Peyer's patch (tissue), 4 donors: Measurements from ENCODE around the gene TMEM126B. TPM values are rescaled to one million over a fixed set of nuclear protein-coding genes. Genes with fewer than 3 reads are reported as not detected.
"Not testable (repeated sequence)": the region's sequence is repeated elsewhere in the genome, so short reads cannot be mapped to it uniquely, and the experiment has no call there.

Experiments used
- DNase-seq, 3 donors: peaks; one replicate each; pipeline ENCODE4 v3.0.0-alpha.2; 2017 to 2019
- H3K27ac ChIP-seq, 4 donors: fragments of 200-600 bp; sonication (generic); one replicate each; pipeline ENCODE4 v1.5.1; 2016 to 2019
- H3K27me3 ChIP-seq, 2 donors: fragments of 200-600 bp; sonication (generic); one replicate each; pipeline ENCODE4 v1.5.1; 2019
- H3K36me3 ChIP-seq, 3 donors: fragments of 200-600 bp; sonication (generic); one replicate each; pipeline ENCODE4 v1.5.1; 2016 to 2019
- H3K4me1 ChIP-seq, 4 donors: fragments of 200-600 bp; sonication (generic); one replicate each; pipeline ENCODE4 v1.5.1; 2016 to 2019
- H3K4me3 ChIP-seq, 4 donors: fragments of 200-600 bp; sonication (generic); 1 replicate in 3 of 4; 2 replicates in 1 of 4; pipeline ENCODE4 v1.5.1; 2016 to 2019; ENCODE audit warnings: mild to moderate bottlenecking in 1 of 4
- H3K9me3 ChIP-seq, 4 donors: fragments of 200-600 bp; sonication (generic); one replicate each; pipeline ENCODE4 v1.5.1; 2016 to 2019; ENCODE audit warnings: mild to moderate bottlenecking in 1 of 4
- POLR2A ChIP-seq, 2 donors: fragments of 450-650 bp; IDR thresholded peaks; one replicate each; pipeline ENCODE4 v1.5.1; 2017; ENCODE audit warnings: antibody characterized with exemption in 2 of 2, mild to moderate bottlenecking in 2 of 2, moderate library complexity in 2 of 2
- total RNA-seq, 4 donors: library from RNA; depleted of rRNA; stranded (reverse); fragments of >200 nt; gene quantifications; one replicate each; pipeline ENCODE4 v1.1.0, GENCODE V29; 2016
- TF ChIP-seq, protein P1 (sequence below), 6 experiments: fragments of 450-650 bp in 4 of 6; fragments of 200-600 bp in 2 of 6; sonication (generic) in 1 of 6; IDR thresholded peaks; one replicate each; pipeline ENCODE4 v1.5.1; 2017 to 2019; ENCODE audit warnings: antibody characterized with exemption in 6 of 6, mild to moderate bottlenecking in 3 of 6, moderate library complexity in 1 of 6

TMEM126B gene
- total RNA-seq, 4 donors from 2014 or later: 26.9 to 52.8 (median 39.9) TPM

DNA sequence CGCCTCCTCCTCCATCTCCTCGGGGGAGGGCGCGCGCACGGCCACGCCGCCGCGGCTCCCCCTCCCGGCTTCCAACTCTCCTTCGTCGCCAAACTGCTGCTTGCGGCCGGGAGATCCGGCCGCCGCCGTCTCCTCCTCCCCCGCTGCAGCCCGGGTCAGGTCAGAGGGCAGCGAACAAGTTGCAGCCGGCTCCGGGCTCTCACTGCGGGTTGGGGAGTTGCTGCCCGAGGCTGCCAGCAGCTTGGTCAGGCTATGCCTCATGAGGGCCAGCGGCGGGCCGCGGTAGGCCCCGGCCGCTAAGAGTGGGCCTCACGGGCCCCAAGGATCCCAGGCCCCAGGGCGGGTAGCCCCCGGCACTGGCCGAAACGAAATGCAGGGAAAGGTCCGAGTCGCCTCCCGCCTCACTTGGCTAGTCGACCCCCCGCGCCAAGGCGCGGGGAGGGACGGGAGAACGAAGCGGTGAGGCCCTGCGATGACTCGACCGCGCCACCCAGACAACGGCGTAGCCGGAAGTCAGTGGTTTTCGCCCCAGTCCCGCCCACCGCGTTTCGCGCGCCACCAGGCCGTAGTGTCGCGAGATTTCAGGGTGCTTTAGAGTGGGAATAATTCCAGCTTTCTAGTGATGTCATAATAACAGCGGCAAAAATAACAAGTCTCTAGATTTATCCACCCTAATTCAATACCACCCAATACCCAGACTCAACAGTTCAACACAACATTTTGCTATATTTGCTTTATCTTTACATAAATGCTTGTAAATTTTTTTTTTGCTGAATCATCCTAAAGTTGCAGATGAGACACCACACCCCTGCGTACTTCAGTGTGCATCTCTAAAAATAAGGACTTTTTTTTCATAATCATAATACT lies 36.5 kb downstream of the TMEM126B start, which contains the start of gene CREBZF:
Gene CREBZF (minus strand): TSS at position 515 of the 867 bp plus-strand sequence. CDS start 254 bp downstream, at position 261.
- peaks cover 0 to 36% (median 6%) of the 10 kb centered on the region in 4 donors for H3K4me1 ChIP-seq
- peak; percentile 96 to 97 for TF ChIP-seq POLR2A (IDR thresholded peaks at IDR 0.05)
- TF ChIP-seq, protein P1, sequence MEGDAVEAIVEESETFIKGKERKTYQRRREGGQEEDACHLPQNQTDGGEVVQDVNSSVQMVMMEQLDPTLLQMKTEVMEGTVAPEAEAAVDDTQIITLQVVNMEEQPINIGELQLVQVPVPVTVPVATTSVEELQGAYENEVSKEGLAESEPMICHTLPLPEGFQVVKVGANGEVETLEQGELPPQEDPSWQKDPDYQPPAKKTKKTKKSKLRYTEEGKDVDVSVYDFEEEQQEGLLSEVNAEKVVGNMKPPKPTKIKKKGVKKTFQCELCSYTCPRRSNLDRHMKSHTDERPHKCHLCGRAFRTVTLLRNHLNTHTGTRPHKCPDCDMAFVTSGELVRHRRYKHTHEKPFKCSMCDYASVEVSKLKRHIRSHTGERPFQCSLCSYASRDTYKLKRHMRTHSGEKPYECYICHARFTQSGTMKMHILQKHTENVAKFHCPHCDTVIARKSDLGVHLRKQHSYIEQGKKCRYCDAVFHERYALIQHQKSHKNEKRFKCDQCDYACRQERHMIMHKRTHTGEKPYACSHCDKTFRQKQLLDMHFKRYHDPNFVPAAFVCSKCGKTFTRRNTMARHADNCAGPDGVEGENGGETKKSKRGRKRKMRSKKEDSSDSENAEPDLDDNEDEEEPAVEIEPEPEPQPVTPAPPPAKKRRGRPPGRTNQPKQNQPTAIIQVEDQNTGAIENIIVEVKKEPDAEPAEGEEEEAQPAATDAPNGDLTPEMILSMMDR (IDR thresholded peaks at IDR 0.05): no peak
- H3K36me3 ChIP-seq: peaks cover 0 to 3% (median 0%) of the 10 kb centered on the region in 3 donors

DNA sequence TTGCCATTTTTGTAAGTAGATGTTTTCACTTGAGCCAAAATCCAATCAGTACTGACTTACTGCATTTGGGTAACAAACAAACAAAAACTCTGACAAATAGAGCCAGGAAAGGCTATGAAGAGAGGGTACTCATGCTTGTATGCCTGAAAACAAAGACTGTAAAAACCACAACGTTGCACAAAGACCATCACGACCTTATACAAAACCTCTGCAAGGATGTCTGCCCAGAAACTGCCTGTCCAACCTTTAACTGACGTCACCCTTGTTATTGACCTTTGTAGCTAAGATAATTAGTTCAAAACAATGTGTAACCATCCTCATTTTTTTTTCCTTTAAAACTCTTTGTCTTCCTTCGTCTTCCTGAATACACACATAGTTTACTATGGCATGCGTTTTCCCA lies 37.3 kb downstream of the TMEM126B start:
- Histone ChIP-seq H3K9me3 (no peaks in the 10 kb centered on the region), H3K4me3 (peak overlapping the region in 1 of 4 donors; percentile 88), H3K27me3 (no peaks in the 10 kb centered on the region), H3K36me3 (no peaks in the 10 kb centered on the region), H3K4me1 (peaks cover 0 to 27% (median 6%) of the 10 kb centered on the region in 4 donors), H3K27ac (peak overlapping the region in 3 of 4 donors; percentile 95 to 98 (median 98))
- peak in 1 of 3 donors; percentile 39 for DNase-seq
- TF ChIP-seq POLR2A (IDR thresholded peaks at IDR 0.05): no peak
- TF ChIP-seq, protein P1 (IDR thresholded peaks at IDR 0.05): no peak

More for the DNA sequence above, 36.5 kb downstream of the TMEM126B start, which contains the start of gene CREBZF:
- DNase-seq: peak; percentile 93 to 98 (median 96)
- Histone ChIP-seq H3K27ac (peak within 1 kb of the TSS; percentile 95 to 98 (median 98)), H3K27me3 (no peaks in the 10 kb centered on the region), H3K4me3 (peak within 1 kb of the TSS; percentile 69 to 88 (median 81)), H3K9me3 (no peaks in the 10 kb centered on the region)

DNA sequence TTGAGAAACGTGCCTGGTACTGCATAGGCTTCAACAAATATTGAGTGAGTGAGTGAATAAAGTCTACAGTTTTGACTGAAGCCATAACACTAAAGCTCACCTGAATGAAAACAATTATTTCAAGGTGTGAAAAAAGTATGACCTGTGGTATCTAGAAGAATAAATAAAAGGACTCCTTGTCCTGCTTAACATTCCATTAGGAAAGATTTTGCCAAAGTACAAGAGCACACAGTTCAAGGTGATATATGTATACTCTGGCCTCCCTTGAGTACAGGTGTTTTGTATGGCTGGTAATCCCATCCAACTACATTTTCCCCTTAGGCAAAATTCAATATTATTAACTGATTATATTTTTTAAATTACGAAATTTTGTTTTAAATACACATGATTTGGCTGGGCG lies 38.3 kb downstream of the TMEM126B start:
- TF ChIP-seq POLR2A (IDR thresholded peaks at IDR 0.05): no peak
- TF ChIP-seq, protein P1 (IDR thresholded peaks at IDR 0.05): no peak
- no peaks in the 10 kb centered on the region for H3K27me3 ChIP-seq
- H3K36me3 ChIP-seq: no peaks in the 10 kb centered on the region
- H3K9me3 ChIP-seq: no peaks in the 10 kb centered on the region
- no peak overlapping the region for H3K4me3 ChIP-seq
- DNase-seq: no peak
- H3K4me1 ChIP-seq: peaks cover 0 to 18% (median 3%) of the 10 kb centered on the region in 4 donors
- H3K27ac ChIP-seq: no peak overlapping the region

DNA sequence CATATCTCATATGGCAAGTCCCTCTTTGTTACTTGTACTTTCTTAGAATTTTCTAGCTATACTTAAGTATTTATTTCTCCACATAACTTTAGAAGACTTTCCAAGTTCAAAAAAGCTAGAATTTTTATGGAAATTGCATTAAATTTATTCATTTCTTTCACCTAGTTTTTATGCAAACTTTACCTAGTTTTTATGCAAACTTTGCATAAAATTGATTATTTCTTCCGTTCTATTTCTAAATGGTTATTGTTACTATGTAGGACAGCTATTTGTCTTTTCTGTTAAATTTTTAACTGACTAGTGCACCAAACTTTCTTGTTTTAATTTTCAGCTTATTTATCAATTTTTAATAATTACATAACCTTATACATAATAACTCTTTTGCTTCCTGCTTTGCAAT lies 39.8 kb downstream of the TMEM126B start:
- H3K4me1 ChIP-seq: peaks cover 0 to 10% (median 0%) of the 10 kb centered on the region in 4 donors
- no peak for DNase-seq
- H3K4me3 ChIP-seq: no peak overlapping the region
- H3K27me3 ChIP-seq: no peaks in the 10 kb centered on the region
- H3K9me3 ChIP-seq: no peaks in the 10 kb centered on the region
- H3K27ac ChIP-seq: no peak overlapping the region
- TF ChIP-seq POLR2A (IDR thresholded peaks at IDR 0.05): no peak
- TF ChIP-seq, protein P1 (IDR thresholded peaks at IDR 0.05): no peak
- no peaks in the 10 kb centered on the region for H3K36me3 ChIP-seq

DNA sequence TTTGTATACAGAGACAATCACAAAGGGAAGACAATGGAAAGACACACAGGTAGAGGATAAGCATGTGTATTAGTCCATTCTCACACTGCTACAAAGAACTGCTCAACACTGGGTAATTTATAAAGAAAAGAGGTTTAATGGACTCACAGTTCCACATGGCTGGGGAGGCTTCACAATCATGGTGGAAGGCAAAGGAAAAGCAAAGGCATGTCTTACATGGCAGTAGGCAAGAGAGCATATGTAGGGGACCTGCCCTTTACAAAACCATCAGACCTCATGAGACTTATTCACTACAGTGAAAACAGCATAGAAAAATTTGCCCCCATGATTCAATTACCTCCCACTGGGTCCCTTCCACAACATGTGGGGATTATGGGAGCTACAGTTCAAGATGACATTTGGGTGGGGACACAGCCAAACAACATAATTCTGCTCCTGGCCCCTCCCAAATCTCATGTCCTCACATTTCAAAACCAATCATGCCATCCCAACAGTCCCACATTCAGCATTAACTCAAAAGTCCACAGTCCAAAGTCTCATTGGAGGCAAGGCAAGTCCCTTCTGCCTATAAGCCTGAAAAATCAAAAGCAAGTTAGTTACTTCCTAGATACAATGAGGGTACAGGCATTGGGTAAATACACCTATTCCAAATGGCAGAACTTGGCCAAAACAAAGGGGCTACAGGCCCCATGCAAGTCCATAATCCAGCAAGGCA lies 42.7 kb downstream of the TMEM126B start:
- not testable (repeated sequence) for H3K4me3 ChIP-seq, H3K9me3 ChIP-seq, H3K36me3 ChIP-seq, H3K27ac ChIP-seq, H3K27me3 ChIP-seq, H3K4me1 ChIP-seq
- peak in 1 of 3 donors; percentile 40 for DNase-seq
